Urinary bladder (tissue), 4 donors: ENCODE measurements around the gene VGLL4. TPM values are rescaled to one million over a fixed set of nuclear protein-coding genes. Genes with fewer than 3 reads are reported as not detected.

Experiments used
- DNase-seq: peaks from one replicate; pipeline ENCODE4 v3.0.0-alpha.2; 2015; ENCODE audit errors: extremely low spot score
- H3K27ac ChIP-seq: one replicate; pipeline ENCODE4 v1.5.1; 2013; ENCODE audit warnings: low read depth, mild to moderate bottlenecking, moderate library complexity
- H3K36me3 ChIP-seq: one replicate; pipeline ENCODE4 v1.6.1; 2013; ENCODE audit warnings: mild to moderate bottlenecking, moderate library complexity; ENCODE audit not compliant: insufficient read depth
- H3K4me1 ChIP-seq: one replicate; pipeline ENCODE4 v1.6.1; 2013; ENCODE audit warnings: mild to moderate bottlenecking, moderate library complexity; ENCODE audit not compliant: insufficient read depth
- H3K4me3 ChIP-seq: one replicate; pipeline ENCODE4 v1.5.1; 2013; ENCODE audit warnings: low read depth, low read length
- WGBS: extraction: QIAGEN DNeasy Blood & Tissue Kit; methylation state at CpG from one replicate; pipeline ENCODE4 v1.1.7; 2013; 5-methylcytosine and 5-hydroxymethylcytosine counted together
- polyA plus RNA-seq: library from polyadenylated mRNA; stranded (reverse); fragments of 200-250 nt; gene quantifications from one replicate; pipeline ENCODE4 v1.2.3, GENCODE V29; 2013
- total RNA-seq: library from RNA; depleted of rRNA; stranded (reverse); fragments of >200 nt; gene quantifications from one replicate; pipeline ENCODE4 v1.2.3, GENCODE V29; 2014
- donor health status: healthy with polysubstance abuse.
- donor health status: healthy.

The VGLL4 gene
- total and polyA plus RNA-seq, 2 donors: 42.3 to 77.1 TPM

- Histone ChIP-seq H3K36me3 (no peaks in the 10 kb centered on the region), H3K27ac (no peak overlapping the region), H3K4me1 (peaks cover 2% of the 10 kb centered on the region), H3K4me3 (no peak overlapping the region)
- no peak for DNase-seq
- 85% methylated on average over 17 of the region's 17 CpGs for WGBS
These were observed 81.3 kb downstream of the VGLL4 start for GRCh38 chr3:11562277-11562881.

DNA sequence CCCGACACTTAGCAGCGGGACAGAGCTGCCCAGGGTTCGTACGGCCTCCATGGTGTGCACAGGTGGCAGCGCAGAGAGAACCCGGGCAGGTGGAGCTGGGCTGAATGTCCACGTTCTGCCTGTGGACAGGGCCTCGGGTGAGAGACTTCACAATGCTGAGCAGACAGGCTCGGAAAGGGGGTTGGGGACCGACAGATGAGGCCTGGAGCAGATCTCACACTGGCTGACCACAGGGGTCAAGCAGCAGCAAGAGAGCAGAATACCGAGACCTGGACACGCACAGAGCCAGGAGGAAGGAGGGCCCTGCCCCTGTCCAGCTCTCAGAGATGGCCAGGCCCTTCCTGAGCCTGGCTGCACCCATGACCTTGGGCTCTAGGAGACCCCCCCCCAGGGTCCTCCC is 83.0 kb downstream of the VGLL4 start:
- H3K4me1 ChIP-seq: peaks cover 2% of the 10 kb centered on the region
- H3K4me3 ChIP-seq: no peak overlapping the region
- no peak overlapping the region for H3K27ac ChIP-seq
- H3K36me3 ChIP-seq: no peaks in the 10 kb centered on the region
- WGBS: 79% methylated on average over 12 of the region's 12 CpGs
- DNase-seq: no peak

DNA sequence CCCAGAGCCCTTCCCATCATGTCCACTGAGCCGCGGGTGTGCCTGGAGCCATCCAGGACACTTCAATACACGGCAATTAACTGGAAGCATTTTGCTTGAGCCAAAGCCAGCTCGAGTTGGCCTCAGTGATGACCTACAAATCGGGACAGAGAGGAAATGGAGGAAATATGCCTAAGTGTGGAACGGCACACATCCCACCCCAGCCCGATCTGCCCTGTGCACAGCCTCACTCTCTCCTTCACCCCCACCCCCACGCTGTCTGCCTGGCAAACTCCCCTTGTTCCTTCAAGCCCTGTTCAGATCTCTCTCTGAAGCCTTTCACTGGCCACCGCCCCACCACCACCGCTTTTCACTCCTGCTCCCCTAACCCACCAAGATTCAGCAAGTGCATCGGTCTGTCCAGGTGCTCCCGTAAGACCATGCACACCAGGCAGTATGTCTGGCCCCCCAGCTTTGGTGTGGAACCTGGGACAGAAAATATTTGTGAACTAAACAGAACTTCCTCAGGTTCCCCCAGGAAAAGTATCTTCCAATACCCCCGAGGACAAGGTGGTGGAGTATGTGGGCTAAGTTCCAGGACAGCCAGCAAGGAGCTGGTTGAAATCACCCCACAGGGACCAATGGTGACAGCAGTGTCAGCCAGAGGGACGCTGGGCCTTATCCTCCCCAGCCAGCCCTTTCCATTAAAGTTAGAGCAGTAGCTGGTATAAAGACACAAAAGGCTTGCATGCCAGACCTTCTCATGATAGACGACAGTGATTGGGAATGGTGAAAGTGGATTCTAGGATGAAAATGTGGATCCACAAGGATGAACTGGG is 83.7 kb downstream of the VGLL4 start:
- H3K4me3 ChIP-seq: no peak overlapping the region
- WGBS: 63% methylated on average over 15 of the region's 15 CpGs
- DNase-seq: no peak
- H3K4me1 ChIP-seq: peaks cover 2% of the 10 kb centered on the region
- no peak overlapping the region for H3K27ac ChIP-seq
- H3K36me3 ChIP-seq: no peaks in the 10 kb centered on the region

DNA sequence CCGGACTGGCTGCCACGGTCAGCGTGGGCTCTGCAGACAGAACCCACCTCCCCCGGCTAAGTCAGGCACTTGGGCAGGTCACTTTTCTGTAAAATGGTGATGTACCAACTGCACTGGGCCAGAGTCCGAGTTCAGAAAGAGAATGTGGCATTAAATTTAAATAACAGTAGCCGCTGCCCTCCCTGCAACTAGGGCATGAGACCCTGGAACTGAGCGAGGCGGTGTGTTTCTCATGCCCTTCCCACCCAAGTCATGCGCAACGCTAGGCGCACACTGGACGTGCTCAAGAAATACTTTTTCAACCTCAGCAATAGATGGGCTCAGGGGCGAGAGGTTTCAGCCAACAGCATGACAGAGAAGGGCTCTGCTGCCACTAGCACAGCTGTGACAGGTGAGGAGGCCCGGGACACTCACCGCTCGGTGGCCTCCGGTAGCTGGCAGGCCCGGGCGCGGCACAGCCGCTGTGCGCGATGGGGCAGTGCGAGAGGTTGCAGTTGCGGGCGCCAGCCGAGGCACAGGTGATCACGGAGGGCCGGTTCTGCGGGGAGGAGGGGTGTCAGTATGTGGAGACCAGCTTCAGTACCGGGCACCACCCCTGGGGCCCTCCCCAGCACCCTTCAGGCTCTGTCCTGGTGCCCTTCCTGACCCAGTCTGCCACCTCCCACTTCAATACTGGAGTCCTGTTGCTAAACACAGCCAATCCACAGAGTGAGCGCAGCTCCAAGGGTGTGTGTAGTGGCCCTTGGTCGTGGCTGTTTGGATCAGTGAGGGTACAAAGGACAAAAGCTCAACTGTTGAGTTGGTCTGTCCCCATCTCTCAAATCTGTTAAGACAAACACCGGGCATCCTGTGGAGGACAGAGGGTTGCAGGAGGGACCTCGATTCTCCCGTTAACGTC is 84.5 kb downstream of the VGLL4 start:
- WGBS: 89% methylated on average over 37 of the region's 37 CpGs
- no peak for DNase-seq
- H3K27ac ChIP-seq: no peak overlapping the region

GRCh38 chr3:11558411-11558903 is 85.3 kb downstream of the VGLL4 start:
- no peak for DNase-seq
- Histone ChIP-seq H3K36me3 (no peaks in the 10 kb centered on the region), H3K27ac (peak overlapping the region; percentile 7), H3K4me1 (peaks cover 2% of the 10 kb centered on the region), H3K4me3 (no peak overlapping the region)
- 81% methylated on average over 17 of the region's 17 CpGs for WGBS

More for the DNA sequence above, 84.5 kb downstream of the VGLL4 start:
- Histone ChIP-seq H3K36me3 (no peaks in the 10 kb centered on the region), H3K4me1 (peaks cover 2% of the 10 kb centered on the region), H3K4me3 (no peak overlapping the region)

DNA sequence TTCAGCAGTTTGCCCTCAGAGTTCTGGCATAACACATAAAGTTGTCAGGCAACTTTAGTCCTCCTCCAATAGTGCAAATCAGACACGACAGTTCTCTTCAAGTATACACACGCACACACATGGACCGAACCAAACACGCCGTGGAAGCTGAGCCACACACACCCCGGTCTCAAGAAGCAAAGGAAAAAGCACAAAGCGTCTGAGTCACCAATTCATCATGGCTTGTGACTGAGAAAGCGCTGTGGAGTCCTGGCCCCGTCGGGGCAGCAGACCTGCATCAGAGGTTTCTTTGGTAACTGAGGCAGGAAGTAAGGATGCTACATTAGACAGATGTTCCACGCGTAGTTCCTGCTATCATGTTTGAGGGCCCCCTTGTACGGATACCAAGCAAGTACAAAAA is 85.7 kb downstream of the VGLL4 start:
- DNase-seq: no peak
- Histone ChIP-seq H3K4me3 (no peak overlapping the region), H3K36me3 (no peaks in the 10 kb centered on the region), H3K4me1 (peaks cover 2% of the 10 kb centered on the region), H3K27ac (no peak overlapping the region)
- 55% methylated on average over 13 of the region's 13 CpGs for WGBS

- Histone ChIP-seq H3K36me3 (no peaks in the 10 kb centered on the region), H3K4me1 (peaks cover 2% of the 10 kb centered on the region), H3K4me3 (no peak overlapping the region), H3K27ac (no peak overlapping the region)
- 42% methylated on average over 16 of the region's 16 CpGs for WGBS
- peak; percentile 83 for DNase-seq
These were observed 86.7 kb downstream of the VGLL4 start for GRCh38 chr3:11556851-11557644.

DNA sequence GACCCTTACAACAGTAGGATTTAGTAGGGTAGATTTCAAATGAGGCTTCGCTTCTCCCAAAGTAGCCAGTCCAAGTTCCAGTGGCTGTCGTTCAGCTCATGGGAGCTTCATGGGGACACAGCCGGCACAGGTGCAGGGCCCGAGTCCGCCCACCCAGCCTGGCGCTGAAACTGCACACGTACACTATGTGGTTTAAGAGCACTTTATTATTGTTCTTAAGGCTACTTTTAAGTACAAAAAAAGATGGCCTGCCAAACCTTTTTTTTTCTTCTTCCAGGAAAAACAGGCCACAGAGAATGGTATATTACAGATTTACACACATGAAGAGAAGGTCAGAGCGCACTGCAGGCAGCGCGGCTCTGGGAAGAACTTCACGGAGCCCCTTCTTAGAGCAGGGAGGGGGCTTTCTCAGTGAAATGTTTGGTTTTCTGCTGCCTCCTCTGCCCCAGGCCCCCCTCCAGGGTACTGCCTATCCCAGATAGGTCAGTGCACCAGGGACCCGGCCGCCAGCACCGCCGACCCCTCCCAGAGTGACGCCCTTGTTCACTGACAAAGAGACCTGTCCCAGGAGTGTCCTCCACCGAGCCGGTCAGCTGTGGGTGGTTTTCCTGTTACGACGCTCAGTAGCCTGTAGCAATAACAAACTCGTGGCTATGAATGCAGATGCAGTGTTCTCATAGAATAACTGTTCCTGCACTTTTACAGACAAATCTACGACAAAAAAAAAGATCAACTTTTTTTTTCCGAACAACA is 87.7 kb downstream of the VGLL4 start:
- no peaks in the 10 kb centered on the region for H3K4me1 ChIP-seq
- no peaks in the 10 kb centered on the region for H3K36me3 ChIP-seq
- H3K4me3 ChIP-seq: no peak overlapping the region
- DNase-seq: no peak
- WGBS: 87% methylated on average over 23 of the region's 23 CpGs
- no peak overlapping the region for H3K27ac ChIP-seq

DNA sequence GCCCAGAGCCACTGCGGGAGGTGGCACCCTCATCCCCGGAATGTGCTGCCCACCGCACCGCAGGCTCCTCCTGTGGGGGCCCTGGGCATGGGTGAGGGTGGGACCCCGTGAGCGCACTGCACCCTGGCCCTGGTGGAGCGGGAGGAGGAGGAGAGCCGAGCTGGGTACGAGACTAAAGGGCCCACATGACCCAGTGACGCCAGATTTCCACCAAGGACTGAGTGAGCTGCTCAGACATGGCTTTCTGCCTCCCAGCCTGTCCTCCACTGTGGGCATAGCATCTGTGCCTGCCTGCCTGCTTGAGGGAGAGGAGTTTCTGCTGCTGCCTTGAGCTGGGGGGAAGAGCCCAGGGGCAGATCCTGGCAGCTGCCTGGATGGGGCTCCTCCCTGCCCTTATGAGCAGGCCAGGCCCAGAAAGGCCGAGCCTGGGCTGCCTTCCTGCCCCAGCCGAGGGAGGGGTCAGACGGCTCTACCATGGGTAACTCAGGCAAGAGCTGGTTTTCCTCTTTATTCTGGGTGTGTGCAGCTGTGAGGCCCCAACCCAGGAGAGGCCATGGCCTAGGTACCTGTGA is 88.4 kb downstream of the VGLL4 start:
- no peaks in the 10 kb centered on the region for H3K4me1 ChIP-seq
- 85% methylated on average over 13 of the region's 13 CpGs for WGBS
- no peak overlapping the region for H3K4me3 ChIP-seq
- H3K27ac ChIP-seq: no peak overlapping the region
- no peaks in the 10 kb centered on the region for H3K36me3 ChIP-seq
- no peak for DNase-seq

DNA sequence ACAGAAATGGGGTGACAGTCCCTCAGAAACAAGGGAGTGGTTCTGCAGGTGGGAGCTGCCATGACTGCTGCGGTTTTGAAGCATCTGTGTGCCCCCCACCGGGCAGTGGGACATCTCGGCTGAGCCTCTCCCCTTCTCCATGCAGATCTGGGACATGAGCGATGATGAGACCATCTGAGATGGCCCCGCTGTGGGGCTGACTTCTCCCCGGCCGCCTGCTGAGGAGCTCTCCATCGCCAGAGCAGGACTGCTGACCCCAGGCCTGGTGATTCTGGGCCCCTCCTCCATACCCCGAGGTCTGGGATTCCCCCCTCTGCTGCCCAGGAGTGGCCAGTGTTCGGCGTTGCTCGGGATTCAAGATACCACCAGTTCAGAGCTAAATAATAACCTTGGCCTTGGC is 89.0 kb downstream of the VGLL4 start:
- no peak for DNase-seq
- H3K4me1 ChIP-seq: no peaks in the 10 kb centered on the region
- WGBS: 93% methylated on average over 12 of the region's 12 CpGs
- H3K4me3 ChIP-seq: no peak overlapping the region
- no peaks in the 10 kb centered on the region for H3K36me3 ChIP-seq
- no peak overlapping the region for H3K27ac ChIP-seq

GRCh38 chr3:11554236-11554610 is 89.5 kb downstream of the VGLL4 start:
- Histone ChIP-seq H3K4me1 (no peaks in the 10 kb centered on the region), H3K27ac (peak overlapping the region; percentile 44), H3K4me3 (no peak overlapping the region), H3K36me3 (no peaks in the 10 kb centered on the region)
- WGBS: 90% methylated on average over 3 of the region's 3 CpGs
- DNase-seq: no peak
